GM23338 (cell line): ENCODE results near the gene ZNF48. TPM values are rescaled to one million over a fixed set of nuclear protein-coding genes. Genes with fewer than 3 reads are reported as not detected.

ENCODE experiments used
- ATAC-seq: fragments of 200-7000 bp; cut with Tn5 transposase; 3 replicates; pipeline ENCODE4 v1.9.1; 2020
- DNase-seq: peaks from one replicate; pipeline ENCODE4 v3.0.0-alpha.2; 2015; ENCODE audit warnings: low spot score
- H2AFZ ChIP-seq: fragments of 200-600 bp; sonication (generic); 2 replicates; pipeline ENCODE4 v1.8.0; 2016; ENCODE audit warnings: antibody characterized with exemption, mild to moderate bottlenecking, moderate library complexity
- H3F3A ChIP-seq: fragments of 200-600 bp; sonication (generic); replicated peaks from 2 replicates; pipeline ENCODE4 v1.8.0; 2017; ENCODE audit warnings: antibody characterized with exemption, mixed run types, low read depth
- H3K27ac ChIP-seq: fragments of 200-600 bp; sonication (generic); 2 replicates; pipeline ENCODE4 v1.6.1; 2016; ENCODE audit warnings: low read depth
- H3K27me3 ChIP-seq: fragments of 200-600 bp; sonication (generic); 2 replicates; pipeline ENCODE4 v1.8.0; 2016; ENCODE audit warnings: mild to moderate bottlenecking, mixed run types, moderate library complexity; ENCODE audit not compliant: insufficient read depth
- H3K36me3 ChIP-seq: fragments of 200-600 bp; sonication (generic); 2 replicates; pipeline ENCODE4 v1.8.0; 2016; ENCODE audit warnings: mild to moderate bottlenecking; ENCODE audit not compliant: insufficient read depth
- H3K4me1 ChIP-seq: fragments of 200-600 bp; sonication (generic); 2 replicates; pipeline ENCODE4 v1.8.0; 2016; ENCODE audit warnings: mild to moderate bottlenecking, moderate library complexity; ENCODE audit not compliant: insufficient read depth
- H3K4me2 ChIP-seq: fragments of 200-600 bp; sonication (generic); 2 replicates; pipeline ENCODE4 v1.7.1; 2017; ENCODE audit warnings: mixed run types
- H3K4me3 ChIP-seq: fragments of 200-600 bp; sonication (generic); 2 replicates; pipeline ENCODE4 v1.6.1; 2016; ENCODE audit warnings: mixed run types
- H3K79me2 ChIP-seq: fragments of 200-600 bp; sonication (generic); replicated peaks from 2 replicates; pipeline ENCODE4 v1.8.0; 2017; ENCODE audit warnings: mild to moderate bottlenecking; ENCODE audit not compliant: insufficient read depth
- H3K9me2 ChIP-seq: fragments of 200-600 bp; sonication (generic); 2 replicates; pipeline ENCODE4 v1.8.0; 2017; ENCODE audit not compliant: insufficient read depth
- H4K20me1 ChIP-seq: fragments of 200-600 bp; sonication (generic); replicated peaks from 2 replicates; pipeline ENCODE4 v1.8.0; 2017; ENCODE audit warnings: mild to moderate bottlenecking; ENCODE audit not compliant: insufficient read depth
- H3K27ac Mint-ChIP-seq: 2 replicates; pipeline ENCODE4 v1.8.0; 2020; ENCODE audit warnings: inconsistent platforms, mild to moderate bottlenecking, moderate library complexity, mixed read lengths
- H3K27me3 Mint-ChIP-seq: 3 replicates; pipeline ENCODE4 v1.8.0; 2022; ENCODE audit warnings: low read depth, mild to moderate bottlenecking, moderate library complexity, mixed read lengths, inconsistent platforms; ENCODE audit not compliant: insufficient read depth, poor library complexity
- H3K36me3 Mint-ChIP-seq: 3 replicates; pipeline ENCODE4 v1.8.0; 2021; ENCODE audit warnings: low read depth, mild to moderate bottlenecking, inconsistent platforms, moderate library complexity, mixed read lengths
- H3K4me1 Mint-ChIP-seq: 3 replicates; pipeline ENCODE4 v1.8.0; 2020; ENCODE audit warnings: mild to moderate bottlenecking, inconsistent platforms, mixed read lengths
- H3K4me3 Mint-ChIP-seq: 3 replicates; pipeline ENCODE4 v1.8.0; 2021; ENCODE audit warnings: moderate library complexity, mild to moderate bottlenecking, inconsistent platforms, mixed read lengths
- H3K9me3 Mint-ChIP-seq: 3 replicates; pipeline ENCODE4 v1.8.0; 2020; ENCODE audit warnings: moderate library complexity, mild to moderate bottlenecking, inconsistent platforms, mixed read lengths
- CREB1 ChIP-seq: fragments of 250-450 bp; sonication (Bioruptor Pico); IDR thresholded peaks from 2 replicates; pipeline ENCODE4 v1.5.0; 2020; ENCODE audit warnings: low read depth, mild to moderate bottlenecking, moderate library complexity
- CTCF ChIP-seq, 2 experiments: fragments of 200-600 bp in 1 of 2; sonication (generic) in 1 of 2; conservative IDR thresholded peaks; 2 replicates each; pipeline versions ENCODE4 v1.5.1 to v1.6.1; 2016 to 2017; ENCODE audit warnings: antibody characterized with exemption in 2 of 2, low read depth in 2 of 2, mild to moderate bottlenecking in 2 of 2, moderate library complexity in 1 of 2
- ETS1 ChIP-seq: IDR thresholded peaks from 2 replicates; pipeline ENCODE4 v1.6.1; 2016; ENCODE audit warnings: antibody characterized with exemption
- EZH2 ChIP-seq: fragments of 200-600 bp; sonication (generic); IDR thresholded peaks from one replicate; pipeline ENCODE4 v1.8.0; 2017; ENCODE audit warnings: antibody characterized with exemption, mild to moderate bottlenecking, low read depth; ENCODE audit not compliant: unreplicated experiment
- JUNB ChIP-seq: IDR thresholded peaks from one replicate; pipeline ENCODE4 v1.6.1; 2016; ENCODE audit warnings: antibody characterized with exemption; ENCODE audit not compliant: unreplicated experiment
- NANOG ChIP-seq: IDR thresholded peaks from 2 replicates; pipeline ENCODE4 v1.6.1; 2016; ENCODE audit warnings: antibody characterized with exemption, borderline replicate concordance
- REST ChIP-seq: IDR thresholded peaks from one replicate; pipeline ENCODE4 v1.6.1; 2018; ENCODE audit warnings: antibody characterized with exemption; ENCODE audit not compliant: unreplicated experiment
- ZNF114 ChIP-seq: fragments of 250-450 bp; sonication (Bioruptor Pico); IDR thresholded peaks from 2 replicates; pipeline ENCODE4 v1.5.0; 2020; ENCODE audit warnings: mild to moderate bottlenecking, moderate library complexity
- ZNF331 ChIP-seq: fragments of 250-450 bp; sonication (Bioruptor Pico); IDR thresholded peaks from 2 replicates; pipeline ENCODE4 v1.5.0; 2020; ENCODE audit warnings: low read depth, mild to moderate bottlenecking, moderate library complexity
- ZNF462 ChIP-seq: fragments of 250-450 bp; sonication (Bioruptor Pico); IDR thresholded peaks from 2 replicates; pipeline ENCODE4 v1.5.0; 2020; ENCODE audit warnings: mild to moderate bottlenecking, moderate library complexity
- polyA plus RNA-seq: library from polyadenylated mRNA; unstranded; fragments of >200 nt; fragmentation: Nextera tagmentation; extraction: Ambion mirVana; gene quantifications from 2 replicates; pipeline ENCODE4 v1.2.1, GENCODE V29; 2016
- total RNA-seq: library from RNA; depleted of rRNA; stranded (reverse); fragments of >200 nt; shearing (Covaris generic); gene quantifications from 2 replicates; pipeline ENCODE4 v1.2.3, GENCODE V29; 2014

Gene ZNF48
- total and polyA plus RNA-seq, 2 experiments from 2014 or later: 4.8 to 44.3 TPM

GRCh38 chr16:30401768-30402425 lies 6.7 kb downstream of the ZNF48 start (continued):
- no peak for TF ChIP-seq CTCF (conservative IDR thresholded peaks at IDR 0.05; ENCODE audit: low read depth in 2 of 2)
- no peak for TF ChIP-seq ZNF114 (CRISPR knock-in tag)
- no peak for TF ChIP-seq ETS1

GRCh38 chr16:30406795-30407101 lies 11.5 kb downstream of the ZNF48 start:
- no peak for ATAC-seq
- peaks cover 14% of the 10 kb centered on the region for H3K27me3 Mint-ChIP-seq
- H3K27ac ChIP-seq: peak overlapping the region; percentile 93
- H3K9me2 ChIP-seq: no peaks in the 10 kb centered on the region
- no peaks in the 10 kb centered on the region for H3K9me3 Mint-ChIP-seq
- peaks cover 8% of the 10 kb centered on the region for H3K4me1 ChIP-seq
- H3K4me3 ChIP-seq: peak overlapping the region; percentile 91
- H3K27ac Mint-ChIP-seq: peak overlapping the region; percentile 94
- H3K4me3 Mint-ChIP-seq: peak overlapping the region; percentile 91
- peak overlapping the region; percentile 99 for H2AFZ ChIP-seq
- H3K4me1 Mint-ChIP-seq: peaks cover 16% of the 10 kb centered on the region
- no peaks in the 10 kb centered on the region for H3K27me3 ChIP-seq
- H3K4me2 ChIP-seq: peak overlapping the region; percentile 99
- peaks cover 7% of the 10 kb centered on the region; the same call in 1 of the 2 replicates for H4K20me1 ChIP-seq
- DNase-seq: no peak
- H3K36me3 Mint-ChIP-seq: peaks cover 21% of the 10 kb centered on the region
- H3K36me3 ChIP-seq: no peaks in the 10 kb centered on the region
- peaks cover 14% of the 10 kb centered on the region for H3F3A ChIP-seq
- H3K79me2 ChIP-seq: peaks cover 13% of the 10 kb centered on the region; the same call in 1 of the 2 replicates
- TF ChIP-seq ZNF331 (CRISPR knock-in tag) (no peak), JUNB (no peak), ZNF114 (CRISPR knock-in tag) (no peak), CREB1 (CRISPR knock-in tag) (no peak), REST (no peak), ETS1 (no peak), EZH2 (no peak), NANOG (no peak), ZNF462 (no peak)
